NT2/D1 (cell line): Measurements from ENCODE around the gene GH2.
A peak's percentile ranks its signal among the peaks of the same experiment; 100 is the strongest.
"Not testable (repeated sequence)": the region's sequence is repeated elsewhere in the genome, so short reads cannot be mapped to it uniquely, and the experiment has no call there.

Source experiments
- DNase-seq: peaks from one replicate; pipeline ENCODE4 v3.0.0-alpha.2; 2011; ENCODE audit warnings: low read depth, low spot score
- H3K27me3 ChIP-seq: 2 replicates; pipeline ENCODE4 v1.6.0; 2011; ENCODE audit warnings: mild to moderate bottlenecking; ENCODE audit not compliant: insufficient read length, insufficient read depth
- H3K36me3 ChIP-seq: 2 replicates; pipeline ENCODE4 v1.6.1; 2011; ENCODE audit warnings: mild to moderate bottlenecking, low read length, mixed read lengths; ENCODE audit not compliant: insufficient read depth, insufficient read length
- H3K4me1 ChIP-seq: 2 replicates; pipeline ENCODE4 v1.5.1; 2011; ENCODE audit not compliant: insufficient read depth, insufficient read length
- H3K4me3 ChIP-seq: 2 replicates; pipeline ENCODE4 v1.5.1; 2011; ENCODE audit warnings: low read depth; ENCODE audit not compliant: insufficient read length
- H3K9ac ChIP-seq: 2 replicates; pipeline ENCODE4 v1.6.0; 2011; ENCODE audit warnings: low read depth; ENCODE audit not compliant: insufficient read length
- H3K9me3 ChIP-seq: 2 replicates; pipeline ENCODE4 v1.5.1; 2011; ENCODE audit warnings: mild to moderate bottlenecking, low read length; ENCODE audit not compliant: insufficient read depth
- SUZ12 ChIP-seq: IDR thresholded peaks from 2 replicates; pipeline ENCODE4 v1.6.1; 2011; ENCODE audit not compliant: insufficient read length, insufficient read depth; ENCODE audit errors: extremely low read depth
- YY1 ChIP-seq: IDR thresholded peaks from 2 replicates; pipeline ENCODE4 v1.6.1; 2011; ENCODE audit not compliant: insufficient read length, insufficient read depth
- ZNF274 ChIP-seq: IDR thresholded peaks from 2 replicates; pipeline ENCODE4 v1.6.1; 2011; ENCODE audit warnings: mild to moderate bottlenecking, low read depth, low read length

GH2 gene

DNA sequence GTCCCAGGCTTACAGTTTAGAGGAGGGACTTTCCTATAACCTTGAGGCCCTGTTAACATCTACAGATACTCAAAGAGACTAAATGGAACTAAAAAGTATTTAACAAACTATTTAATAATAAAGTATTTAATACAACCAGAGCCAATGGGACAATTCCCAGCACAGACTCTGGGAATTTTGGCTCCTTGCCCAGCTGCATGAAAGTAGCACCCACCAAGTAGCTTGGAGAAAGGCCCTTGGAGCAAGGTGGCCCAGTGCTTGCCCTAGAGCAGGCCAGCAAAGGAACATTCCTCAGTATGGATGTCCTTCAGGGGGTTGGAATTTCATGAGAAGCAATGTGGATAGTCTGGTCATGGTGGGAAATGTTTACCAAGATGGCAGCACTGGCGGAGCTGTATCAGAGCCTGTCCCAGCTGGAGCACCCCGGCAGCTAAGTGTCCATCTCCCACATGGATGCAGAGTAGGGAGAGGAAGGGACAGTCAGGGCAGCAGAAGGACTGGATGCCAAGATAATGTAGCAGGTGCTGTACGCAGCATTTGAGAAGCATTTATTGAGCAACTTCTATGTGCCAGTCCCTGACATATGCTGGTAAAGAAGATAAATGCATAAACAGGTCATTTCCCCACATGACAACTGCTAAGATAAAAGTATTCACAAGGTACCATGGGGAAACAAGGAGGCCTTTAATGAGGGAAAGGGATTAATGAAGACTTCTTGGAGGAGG is 34.1 kb downstream of the GH2 start:
- H3K4me1 ChIP-seq: no peaks in the 10 kb centered on the region
- DNase-seq: no peak
- peaks cover 12% of the 10 kb centered on the region for H3K27me3 ChIP-seq
- peaks cover 14% of the 10 kb centered on the region for H3K9me3 ChIP-seq
- no peak overlapping the region for H3K4me3 ChIP-seq
- no peak overlapping the region for H3K9ac ChIP-seq
- H3K36me3 ChIP-seq: no peaks in the 10 kb centered on the region
- TF ChIP-seq YY1 (no peak), SUZ12 (no peak), ZNF274 (no peak)

DNA sequence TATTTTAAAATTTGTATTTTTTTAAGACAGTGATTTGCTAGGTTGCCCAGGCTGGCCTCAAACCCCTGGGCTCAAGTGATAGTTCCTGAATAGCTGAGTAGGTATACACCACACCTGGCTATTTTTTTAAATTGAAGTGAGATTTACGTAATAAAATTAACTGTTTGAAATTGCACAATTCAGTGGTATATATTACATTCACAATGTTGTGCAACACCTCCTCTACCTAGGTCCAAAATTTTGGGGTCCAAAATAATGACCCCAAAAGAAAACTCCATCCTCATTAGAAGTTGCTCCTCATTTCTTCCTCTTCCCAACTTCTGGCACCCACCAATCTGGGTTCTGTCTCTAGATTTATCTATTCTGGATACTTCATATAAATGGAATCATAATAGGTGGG is 36.2 kb downstream of the GH2 start:
- DNase-seq: no peak
- Histone ChIP-seq H3K27me3 (peaks cover 12% of the 10 kb centered on the region), H3K4me1 (peaks cover 6% of the 10 kb centered on the region), H3K9ac (no peak overlapping the region), H3K9me3 (peaks cover 14% of the 10 kb centered on the region), H3K4me3 (no peak overlapping the region), H3K36me3 (peaks cover under 1% of the 10 kb centered on the region)
- no peak for TF ChIP-seq ZNF274
- no peak for TF ChIP-seq YY1
- no peak for TF ChIP-seq SUZ12

DNA sequence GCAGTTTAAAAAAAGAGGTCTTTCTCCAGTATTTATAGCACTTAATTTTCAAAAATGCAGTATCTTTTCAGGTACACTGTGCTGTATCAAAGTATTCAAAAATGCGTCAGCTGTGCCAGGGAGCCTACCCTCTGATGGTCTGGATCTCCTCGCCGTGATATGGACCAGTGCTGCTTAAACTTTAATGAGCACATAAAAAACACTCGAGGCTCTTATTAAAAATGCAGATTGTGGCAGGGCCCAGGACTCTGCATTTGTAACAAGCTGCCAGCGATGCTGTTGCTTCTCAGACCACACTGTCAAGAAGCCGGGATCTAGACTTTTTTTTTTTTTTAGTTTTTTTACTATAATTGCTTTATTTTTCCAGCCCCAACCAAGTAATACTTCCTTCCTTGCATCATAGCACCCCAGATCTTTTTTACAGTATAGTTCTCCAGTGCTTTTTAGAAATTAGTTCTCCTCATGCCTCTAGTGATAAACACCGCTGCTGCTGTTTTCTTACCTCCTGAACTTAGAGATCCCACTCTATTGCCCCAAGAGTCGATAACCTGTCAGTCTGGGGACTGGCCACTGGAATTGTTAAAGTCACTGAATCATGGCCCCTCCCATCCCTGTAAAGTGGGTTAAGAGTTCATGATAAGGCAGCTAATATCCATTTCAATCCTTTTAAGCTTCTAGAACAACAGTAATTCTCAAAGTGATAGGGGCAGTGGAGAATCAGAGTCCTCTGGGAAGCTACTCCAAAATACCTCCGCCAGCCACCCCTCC is 37.6 kb downstream of the GH2 start:
- Histone ChIP-seq H3K4me1 (peaks cover 8% of the 10 kb centered on the region), H3K4me3 (peak overlapping the region; percentile 79)

DNA sequence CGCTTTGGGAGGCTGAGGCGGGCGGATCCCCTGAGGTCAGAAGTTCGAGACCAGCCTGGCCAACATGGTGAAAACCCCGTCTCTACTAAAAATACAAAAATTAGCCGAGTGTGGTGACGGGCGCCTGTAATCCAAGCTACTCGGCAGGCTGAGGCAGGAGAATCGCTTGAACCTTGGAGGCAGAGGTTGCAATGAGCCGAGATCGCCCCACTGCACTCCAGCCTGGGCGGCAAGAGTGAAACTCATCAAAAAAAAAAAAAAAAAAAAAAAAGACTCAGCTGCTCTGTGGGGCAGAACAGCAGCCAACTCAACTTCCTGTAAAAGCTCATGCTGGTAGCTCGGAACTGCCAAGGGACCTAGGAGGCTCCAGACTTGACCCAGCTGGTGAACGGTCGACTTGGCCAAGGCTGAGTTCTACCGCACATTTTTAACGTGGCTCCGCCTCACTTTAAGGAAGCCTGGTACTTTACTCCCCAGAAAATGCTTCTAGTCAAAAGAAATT is 38.3 kb downstream of the GH2 start:
- not testable (repeated sequence) for DNase-seq, H3K36me3 ChIP-seq, H3K27me3 ChIP-seq
- Histone ChIP-seq H3K4me1 (peaks cover 12% of the 10 kb centered on the region), H3K4me3 (peak overlapping the region; percentile 79), H3K9me3 (peaks cover 10% of the 10 kb centered on the region), H3K9ac (peak overlapping the region; percentile 84)

More for the DNA sequence above, 37.6 kb downstream of the GH2 start:
- Histone ChIP-seq H3K9ac (peak overlapping the region; percentile 84), H3K36me3 (peaks cover 3% of the 10 kb centered on the region), H3K9me3 (peaks cover 14% of the 10 kb centered on the region), H3K27me3 (peaks cover 12% of the 10 kb centered on the region)
- TF ChIP-seq YY1 (no peak), SUZ12 (no peak), ZNF274 (no peak)
- no peak for DNase-seq

DNA sequence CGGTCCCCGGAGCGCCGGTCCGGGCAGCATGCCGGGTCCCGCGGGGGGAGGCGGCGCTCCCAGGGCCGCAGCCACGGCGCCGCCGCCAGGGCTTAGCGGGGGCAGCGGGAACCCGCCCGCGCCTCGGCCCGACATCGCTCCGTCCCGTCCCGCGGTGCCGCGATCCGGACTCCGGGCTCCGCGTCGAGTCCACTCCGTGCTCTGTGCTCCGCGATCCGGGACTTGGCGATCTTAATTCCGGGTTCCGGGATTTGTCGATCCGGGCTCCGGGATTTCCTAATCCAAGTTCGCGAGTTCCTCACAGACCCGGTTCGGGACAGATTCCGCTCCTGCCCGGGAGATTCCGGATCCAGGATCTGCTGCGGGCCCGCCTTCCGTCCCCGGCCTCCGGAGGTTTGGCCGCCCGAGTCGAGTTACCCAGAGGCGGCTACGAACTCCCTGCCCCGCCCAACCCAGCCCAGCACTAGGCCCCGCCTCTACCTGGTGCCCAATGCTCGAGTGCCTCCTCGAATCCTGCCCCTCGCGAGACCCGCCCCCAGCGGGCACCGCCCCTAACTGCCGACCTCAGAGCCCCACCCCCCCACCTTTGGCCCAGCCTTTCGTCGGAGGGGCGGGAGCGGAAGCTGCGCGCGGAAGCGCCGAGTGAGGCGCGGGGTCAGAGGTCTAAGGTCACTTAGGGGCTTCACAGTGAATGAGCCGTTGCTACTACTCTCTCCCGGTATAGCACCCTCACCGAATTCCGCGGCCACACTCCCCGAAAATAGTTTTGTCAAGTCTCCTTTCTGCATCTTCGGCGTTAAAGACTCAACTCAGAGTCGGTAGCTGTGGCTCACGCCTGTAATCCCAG is 39.0 kb downstream of the GH2 start, which contains the start of gene SMARCD2:
TSS of gene SMARCD2 (minus strand) at position 146 of the 847 bp plus-strand sequence. CDS start at position 135, 11 bp downstream.
- peaks cover 4% of the 10 kb centered on the region; the same call in 1 of the 2 replicates for H3K9me3 ChIP-seq
- peaks cover 17% of the 10 kb centered on the region for H3K4me1 ChIP-seq
- peak within 1 kb of the TSS; percentile 89 for H3K4me3 ChIP-seq
- peak; percentile 94 for DNase-seq
- H3K27me3 ChIP-seq: peaks cover 2% of the 10 kb centered on the region
- H3K9ac ChIP-seq: peak within 1 kb of the TSS; percentile 93
- H3K36me3 ChIP-seq: peaks cover 10% of the 10 kb centered on the region
- TF ChIP-seq SUZ12: no peak

DNA sequence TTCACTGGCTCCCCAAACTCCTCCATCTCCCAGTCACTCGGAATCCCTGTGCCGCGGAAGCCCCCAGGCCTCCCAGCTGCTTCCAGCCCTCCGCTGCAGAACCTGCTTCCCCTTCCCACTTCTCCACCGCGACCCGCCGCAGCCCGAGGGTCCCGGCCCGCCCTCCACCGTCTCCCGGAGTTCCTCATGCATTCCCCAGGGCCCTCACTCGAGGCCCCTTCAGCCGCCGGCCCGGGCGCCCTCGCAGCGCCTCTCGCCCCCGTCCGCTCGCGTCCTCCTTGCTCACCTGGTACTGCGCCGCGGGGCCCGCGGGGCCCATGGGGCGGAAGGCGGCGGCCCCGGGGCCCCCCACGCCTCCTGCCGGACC is 39.6 kb downstream of the GH2 start:
- Histone ChIP-seq H3K4me3 (peak overlapping the region; percentile 89), H3K36me3 (peaks cover 16% of the 10 kb centered on the region), H3K9me3 (no peaks in the 10 kb centered on the region), H3K4me1 (peaks cover 18% of the 10 kb centered on the region), H3K9ac (peak overlapping the region; percentile 93), H3K27me3 (no peaks in the 10 kb centered on the region)
- DNase-seq: no peak
- TF ChIP-seq YY1 (no peak), ZNF274 (no peak), SUZ12 (no peak)

DNA sequence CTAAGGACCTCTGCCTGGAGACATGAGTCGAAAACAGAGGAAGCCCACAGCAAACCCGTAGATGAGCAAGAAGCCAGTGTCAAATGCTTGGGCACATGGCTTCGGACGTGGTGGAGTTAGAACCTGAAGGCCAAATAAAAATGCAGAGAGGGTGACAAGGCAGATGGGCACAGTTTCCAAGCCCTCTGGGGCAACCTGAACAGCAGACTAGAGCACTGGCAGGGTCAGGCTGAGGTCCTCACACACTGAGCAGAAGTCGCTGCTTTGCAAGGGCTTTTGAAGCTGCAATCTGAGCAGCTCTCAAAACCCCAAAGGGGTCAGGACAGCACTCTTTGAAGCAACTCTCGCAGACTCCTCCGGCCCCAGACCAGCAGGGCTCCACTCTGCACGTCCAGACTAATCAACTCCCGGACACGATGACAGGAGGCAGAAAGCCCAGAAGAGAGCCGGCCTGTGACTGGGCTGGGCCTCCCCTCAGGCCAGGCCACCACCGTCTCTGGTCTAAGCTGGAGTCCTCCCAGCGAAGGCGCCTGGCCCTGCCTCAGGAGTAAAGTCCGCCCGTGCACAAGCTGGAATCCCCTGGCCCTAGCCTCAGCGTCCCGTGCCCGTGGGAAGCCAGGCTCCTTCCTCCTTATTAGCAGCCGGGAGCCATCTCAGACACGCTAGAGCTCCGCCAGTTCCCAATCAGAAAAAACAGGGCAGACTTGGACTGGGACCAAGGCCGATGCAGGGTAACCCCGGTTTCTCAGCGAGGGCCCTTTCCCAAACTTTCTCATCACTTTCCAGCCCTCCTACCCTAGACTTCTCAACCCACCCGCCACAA is 40.2 kb downstream of the GH2 start:
- DNase-seq: no peak
- Histone ChIP-seq H3K36me3 (peaks cover 22% of the 10 kb centered on the region), H3K27me3 (no peaks in the 10 kb centered on the region), H3K4me1 (peaks cover 18% of the 10 kb centered on the region), H3K9me3 (no peaks in the 10 kb centered on the region), H3K4me3 (peak overlapping the region; percentile 89), H3K9ac (peak overlapping the region; percentile 93)
- no peak for TF ChIP-seq YY1
- TF ChIP-seq ZNF274: no peak
- TF ChIP-seq SUZ12: no peak
